ENCODE results near the gene ANKRD7. TPM values are rescaled to one million over a fixed set of nuclear protein-coding genes. Genes with fewer than 3 reads are reported as not detected.

ANKRD7 gene, protein sequence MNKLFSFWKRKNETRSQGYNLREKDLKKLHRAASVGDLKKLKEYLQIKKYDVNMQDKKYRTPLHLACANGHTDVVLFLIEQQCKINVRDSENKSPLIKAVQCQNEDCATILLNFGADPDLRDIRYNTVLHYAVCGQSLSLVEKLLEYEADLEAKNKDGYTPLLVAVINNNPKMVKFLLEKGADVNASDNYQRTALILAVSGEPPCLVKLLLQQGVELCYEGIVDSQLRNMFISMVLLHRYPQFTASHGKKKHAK
- total RNA-seq = 12.2 TPM

DNA sequence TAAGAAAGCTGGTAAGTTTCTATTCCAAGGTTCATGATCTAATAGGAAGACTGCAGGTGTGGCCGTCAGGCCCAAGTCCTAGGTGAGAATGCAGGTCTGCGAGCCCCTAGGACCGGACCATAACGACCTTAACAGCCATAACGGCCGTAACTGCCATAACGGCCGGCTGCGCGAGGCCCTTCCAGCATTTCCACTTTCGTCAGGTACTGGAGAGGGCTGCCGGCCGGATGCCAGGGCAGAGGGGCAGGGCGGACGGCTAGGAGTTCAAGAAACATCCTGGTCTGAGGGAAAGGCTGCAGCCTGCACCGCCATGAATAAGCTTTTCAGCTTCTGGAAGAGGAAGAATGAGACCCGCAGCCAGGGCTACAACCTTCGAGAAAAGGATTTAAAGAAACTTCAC lies at the start of gene ANKRD7:
Gene ANKRD7 (plus strand): TSS at position 184 of the 400 bp plus-strand sequence. CDS start 127 bp downstream, at position 311.
- no peak for FAIRE-seq
- no peak for DNase-seq (ENCODE audit: low spot score in 2 of 2)

DNA sequence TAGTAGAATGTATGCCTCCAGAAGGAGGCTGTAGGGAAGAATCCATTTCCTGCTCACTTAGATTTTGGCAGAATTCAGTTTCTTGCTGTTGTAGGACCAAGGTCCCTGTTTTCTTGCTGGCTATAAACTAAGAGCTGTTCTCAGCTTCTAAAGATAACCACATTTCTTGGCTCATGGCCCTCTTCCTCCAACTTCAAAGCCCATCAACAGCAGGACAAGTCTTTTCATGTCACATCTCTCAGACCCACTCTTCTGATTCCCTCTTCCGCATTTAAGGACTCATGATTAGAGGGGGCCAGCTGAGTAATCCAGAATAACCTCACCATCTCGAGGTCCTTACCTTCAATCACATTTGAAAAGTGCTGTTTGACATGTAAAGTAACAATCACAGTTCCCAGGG lies 48.8 kb upstream of the ANKRD7 start:
- no peak for FAIRE-seq
- DNase-seq (ENCODE audit: low spot score in 2 of 2) = no peak

DNA sequence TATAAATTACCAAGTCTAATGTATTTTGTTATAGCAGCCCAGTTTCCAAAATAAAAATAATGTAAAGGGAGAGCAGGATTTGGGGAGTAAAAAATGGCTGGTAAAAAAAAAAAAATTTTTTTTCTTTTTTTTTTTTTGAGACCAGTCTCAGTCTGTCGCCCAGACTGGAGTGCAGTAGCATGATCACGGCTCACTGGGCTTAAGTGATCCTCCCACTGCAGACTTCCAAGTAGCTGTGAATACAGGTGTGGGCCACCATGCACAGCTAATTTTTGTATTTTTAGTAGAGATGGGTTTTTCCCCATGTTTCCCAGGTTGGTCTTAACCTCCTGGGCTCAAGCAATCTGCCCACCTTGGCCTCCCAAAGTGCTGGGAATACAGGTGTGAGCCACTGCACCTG lies 45.3 kb upstream of the ANKRD7 start:
- FAIRE-seq = no peak
- no peak for DNase-seq (ENCODE audit: low spot score in 2 of 2)

DNA sequence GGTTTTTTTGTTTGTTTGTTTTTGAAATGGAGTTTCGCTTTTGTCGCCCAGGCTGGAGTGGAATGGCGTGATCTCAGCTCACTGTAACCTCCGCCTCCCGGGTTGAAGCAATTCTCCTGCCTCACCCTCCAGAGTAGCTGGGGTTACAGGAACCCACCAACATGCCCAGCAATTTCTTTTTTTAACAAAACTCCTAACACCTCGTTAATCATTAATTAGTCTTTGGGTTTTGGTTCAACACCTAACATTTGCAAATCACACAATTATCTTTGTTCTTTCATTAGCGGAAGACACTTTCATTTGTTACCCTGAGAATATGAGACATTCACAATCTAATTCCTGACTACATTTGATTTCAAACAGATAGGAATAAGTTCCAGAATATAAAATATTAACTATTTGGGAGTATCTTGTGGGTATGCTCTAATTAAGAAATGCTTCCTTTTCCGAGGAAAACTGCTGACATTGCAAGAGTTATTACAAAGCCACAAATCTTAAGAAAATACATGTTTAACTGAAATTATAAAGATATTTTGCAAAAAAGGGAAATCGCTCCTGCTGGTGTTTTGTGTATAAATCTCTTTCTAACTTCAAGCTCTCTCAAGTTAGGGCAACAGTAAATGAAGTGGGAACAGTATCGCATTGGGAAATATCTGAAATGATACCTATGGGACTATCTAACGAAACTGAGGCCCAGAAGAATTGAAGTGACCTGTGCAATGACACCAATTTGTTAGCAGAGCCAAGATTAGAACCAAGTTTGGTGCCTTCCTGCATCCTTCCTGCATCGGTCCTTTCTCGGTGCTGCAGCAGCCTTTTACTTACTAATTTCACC lies 41.7 kb upstream of the ANKRD7 start:
- no peak for DNase-seq (ENCODE audit: low spot score in 2 of 2)
- FAIRE-seq = no peak

DNA sequence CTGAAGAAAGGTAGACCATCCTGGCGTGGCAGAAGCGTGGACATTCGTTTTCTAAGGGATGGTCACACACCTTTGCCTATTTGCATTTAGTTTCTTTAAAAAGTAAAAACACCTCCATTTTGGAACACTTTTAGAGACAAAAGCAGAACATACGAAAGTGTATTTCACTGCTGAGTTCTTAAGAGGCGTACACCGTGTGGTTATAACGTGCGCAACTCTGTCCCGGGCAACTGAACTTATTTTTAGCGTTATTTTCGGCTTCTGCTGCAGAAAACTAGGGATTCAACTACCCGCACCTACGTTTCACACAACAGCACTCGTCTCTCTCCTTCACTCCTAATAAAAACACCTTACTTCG lies 41.1 kb upstream of the ANKRD7 start:
- DNase-seq (ENCODE audit: low spot score in 2 of 2) = peak in 1 of 2 donors; percentile 10
- FAIRE-seq = no peak

DNA sequence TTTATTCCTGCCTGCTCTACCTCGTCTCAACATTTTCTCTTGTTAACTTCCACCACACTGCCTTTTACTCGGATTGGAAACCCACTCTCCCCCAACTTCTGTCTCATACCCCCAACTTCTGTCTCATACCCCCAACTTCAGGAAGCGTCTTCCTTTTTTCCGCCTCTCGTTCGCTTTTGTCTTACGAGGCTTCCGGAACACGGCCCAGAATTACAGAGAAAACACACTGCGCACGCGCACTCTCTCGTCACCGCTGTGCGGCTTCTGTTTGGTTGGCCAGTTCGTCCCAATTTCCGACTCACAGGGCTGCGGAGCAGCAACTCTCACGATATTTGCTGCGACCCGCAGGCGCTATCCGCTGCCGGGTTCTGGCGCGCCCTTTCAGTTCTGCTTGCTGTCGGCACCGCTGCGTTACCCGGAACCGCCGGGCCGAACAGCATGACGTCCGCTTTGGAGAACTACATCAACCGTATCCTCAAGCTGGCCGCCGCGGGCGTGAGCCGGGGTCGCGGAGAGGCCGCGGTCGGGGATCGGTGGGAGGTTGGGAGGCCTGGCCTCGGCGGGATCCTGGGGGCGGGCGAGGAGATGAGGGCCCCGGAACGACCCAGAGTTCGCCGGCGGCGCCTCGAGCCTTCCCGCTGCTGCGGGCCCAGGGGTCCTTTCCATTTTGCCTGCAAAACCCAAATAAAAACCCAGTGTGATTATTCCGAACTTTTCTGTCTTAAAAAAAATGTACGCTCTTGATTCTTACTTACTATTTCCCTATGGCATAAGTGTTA lies 40.5 kb upstream of the ANKRD7 start, which contains the start of gene LSM8:
Gene LSM8 (plus strand): TSS at position 379 of the 779 bp plus-strand sequence. CDS start 60 bp downstream, at position 439.
- DNase-seq (ENCODE audit: low spot score in 2 of 2) (peak; percentile 86 to 88), FAIRE-seq (peak; percentile 26)

DNA sequence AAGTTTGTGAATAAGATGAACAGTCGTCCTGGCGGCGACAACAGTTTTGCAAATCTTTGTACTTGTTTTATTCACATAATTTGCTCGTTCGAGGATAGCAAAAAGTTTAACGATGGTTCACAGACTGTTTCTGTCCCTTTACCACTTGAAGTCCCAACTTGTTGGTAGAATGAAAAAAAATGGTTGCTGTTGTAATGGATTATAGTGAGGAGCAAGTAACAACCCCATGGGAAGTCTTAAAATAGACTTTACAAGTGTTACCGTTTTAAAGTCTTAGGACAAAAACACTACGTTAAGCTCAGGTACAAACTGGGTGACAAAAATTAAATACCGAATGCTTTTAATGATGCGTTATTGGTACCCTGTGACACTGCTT lies 40.0 kb upstream of the ANKRD7 start:
- FAIRE-seq (no peak), DNase-seq (ENCODE audit: low spot score in 2 of 2) (no peak)

DNA sequence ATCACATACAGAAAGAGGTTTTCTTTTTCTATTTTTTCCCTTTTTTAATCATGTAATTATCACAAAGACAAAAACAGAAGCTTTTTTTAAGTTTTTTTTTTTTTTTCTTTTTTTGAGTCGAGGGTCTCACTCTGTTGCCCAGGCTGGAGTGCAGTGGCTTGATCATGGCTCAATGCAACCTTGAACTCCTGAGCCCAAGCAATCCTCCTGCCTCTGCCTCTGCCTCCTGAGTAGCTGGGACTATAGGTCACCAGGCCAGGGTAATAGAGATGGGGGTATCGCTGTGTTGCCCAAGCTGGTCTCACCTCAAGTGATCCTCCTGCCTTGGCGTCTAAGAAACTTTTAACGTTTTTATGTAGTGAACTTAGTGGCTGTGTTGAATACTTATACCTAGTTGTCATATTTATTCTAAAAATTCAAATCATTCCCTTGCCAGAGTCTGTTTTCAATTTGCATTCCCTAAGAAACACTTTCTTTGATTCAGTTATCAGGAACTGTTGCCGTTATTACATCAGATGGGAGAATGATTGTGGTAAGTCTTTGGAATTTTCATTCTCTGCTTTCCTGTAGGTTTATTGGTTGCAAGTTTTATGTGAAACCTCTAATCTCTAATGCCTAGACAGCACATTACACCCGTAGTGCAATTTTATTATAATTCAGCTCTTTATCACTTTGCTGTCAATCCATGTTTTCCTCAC lies 39.2 kb upstream of the ANKRD7 start:
- DNase-seq (ENCODE audit: low spot score in 2 of 2) = no peak
- no peak for FAIRE-seq

DNA sequence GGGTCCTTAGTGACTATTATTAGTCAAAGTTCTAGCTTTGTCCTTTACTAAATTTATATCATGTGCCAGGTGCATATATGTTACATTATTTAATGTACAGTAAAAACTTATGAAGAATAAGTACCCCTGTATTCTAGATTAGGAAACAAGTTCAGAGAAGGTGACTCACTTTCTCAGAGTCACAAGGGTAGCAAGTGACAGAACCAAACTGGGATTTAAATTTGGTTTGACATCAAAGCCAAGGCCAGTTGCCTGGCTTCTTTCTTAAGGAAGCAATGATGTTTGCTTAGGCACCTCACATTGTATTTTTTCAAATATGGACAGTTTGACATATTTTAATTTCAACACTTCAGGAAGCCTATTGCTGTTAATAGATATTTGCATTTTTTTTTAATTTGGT lies 38.0 kb upstream of the ANKRD7 start:
- FAIRE-seq = no peak
- no peak for DNase-seq (ENCODE audit: low spot score in 2 of 2)

DNA sequence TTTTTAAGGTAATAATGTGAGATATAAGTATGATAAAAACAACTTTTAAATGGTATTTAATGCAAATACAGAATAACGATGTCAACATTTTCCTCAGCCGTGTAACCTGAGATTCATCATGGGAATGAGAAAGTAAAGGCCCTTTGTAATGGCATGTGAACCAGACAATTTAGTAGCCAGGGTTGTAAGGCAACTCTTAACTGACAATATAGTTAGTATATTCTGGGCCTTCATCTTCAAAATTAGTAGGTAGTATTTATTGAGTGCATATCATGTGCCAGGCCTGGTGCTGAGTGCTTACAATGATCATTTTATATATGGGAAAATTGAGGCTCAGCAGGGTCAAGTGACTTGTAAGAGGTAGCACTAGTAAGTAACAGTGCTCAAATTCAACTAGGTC lies 29.9 kb upstream of the ANKRD7 start:
- DNase-seq (ENCODE audit: low spot score in 2 of 2) = no peak
- FAIRE-seq = no peak

DNA sequence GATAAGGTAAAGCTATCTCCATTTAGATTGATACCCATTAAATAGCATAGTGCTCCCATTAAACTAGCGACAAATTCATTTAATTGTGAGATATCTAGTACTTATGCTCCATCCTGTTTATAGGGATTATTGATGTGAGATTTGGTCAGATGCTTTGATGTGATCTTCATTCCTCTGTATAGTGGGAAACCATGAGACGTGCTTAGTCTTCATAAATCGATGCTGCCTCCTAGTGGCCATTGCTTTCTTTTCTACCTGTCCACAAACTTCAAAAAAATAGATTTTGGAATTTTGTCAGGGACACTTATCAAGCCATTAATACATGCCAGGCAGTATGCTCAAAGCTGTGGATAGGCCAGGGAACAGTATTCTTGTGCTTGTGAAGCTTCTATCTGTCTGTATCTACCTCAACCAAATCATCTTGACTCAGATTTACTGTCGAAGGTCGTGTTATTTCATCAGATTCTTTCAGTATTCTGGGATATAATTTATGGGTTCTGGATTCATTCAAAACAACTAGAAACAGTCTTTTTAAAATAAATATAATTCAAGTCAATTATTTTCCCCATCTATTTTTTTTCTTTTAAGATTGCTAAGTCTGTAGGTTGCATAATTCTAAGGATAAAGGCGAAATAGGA lies 28.5 kb upstream of the ANKRD7 start:
- FAIRE-seq = no peak

DNA sequence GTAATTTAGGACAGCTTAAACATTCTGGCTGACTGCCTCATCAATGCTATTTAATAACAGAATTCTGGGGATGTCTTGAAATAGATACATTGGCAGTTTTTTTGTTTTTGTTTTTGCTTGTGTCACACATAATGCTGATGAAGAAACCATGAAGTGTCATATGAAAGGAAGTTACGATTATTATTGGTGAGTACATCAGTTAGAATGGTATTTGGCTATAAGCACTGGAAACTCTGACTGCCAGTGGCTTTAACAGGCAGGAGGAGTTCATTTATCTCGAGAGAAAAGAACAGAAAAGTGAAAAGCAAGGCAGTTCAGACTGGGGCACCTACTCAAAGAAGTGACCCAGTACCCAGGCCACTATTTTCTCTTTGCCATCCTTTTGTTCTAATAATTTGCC lies 22.4 kb upstream of the ANKRD7 start:
- no peak for DNase-seq (ENCODE audit: low spot score in 2 of 2)
- FAIRE-seq = no peak

More for the DNA sequence above, 28.5 kb upstream of the ANKRD7 start:
- DNase-seq (ENCODE audit: low spot score in 2 of 2) = peak in 1 of 2 donors; percentile 16

DNA sequence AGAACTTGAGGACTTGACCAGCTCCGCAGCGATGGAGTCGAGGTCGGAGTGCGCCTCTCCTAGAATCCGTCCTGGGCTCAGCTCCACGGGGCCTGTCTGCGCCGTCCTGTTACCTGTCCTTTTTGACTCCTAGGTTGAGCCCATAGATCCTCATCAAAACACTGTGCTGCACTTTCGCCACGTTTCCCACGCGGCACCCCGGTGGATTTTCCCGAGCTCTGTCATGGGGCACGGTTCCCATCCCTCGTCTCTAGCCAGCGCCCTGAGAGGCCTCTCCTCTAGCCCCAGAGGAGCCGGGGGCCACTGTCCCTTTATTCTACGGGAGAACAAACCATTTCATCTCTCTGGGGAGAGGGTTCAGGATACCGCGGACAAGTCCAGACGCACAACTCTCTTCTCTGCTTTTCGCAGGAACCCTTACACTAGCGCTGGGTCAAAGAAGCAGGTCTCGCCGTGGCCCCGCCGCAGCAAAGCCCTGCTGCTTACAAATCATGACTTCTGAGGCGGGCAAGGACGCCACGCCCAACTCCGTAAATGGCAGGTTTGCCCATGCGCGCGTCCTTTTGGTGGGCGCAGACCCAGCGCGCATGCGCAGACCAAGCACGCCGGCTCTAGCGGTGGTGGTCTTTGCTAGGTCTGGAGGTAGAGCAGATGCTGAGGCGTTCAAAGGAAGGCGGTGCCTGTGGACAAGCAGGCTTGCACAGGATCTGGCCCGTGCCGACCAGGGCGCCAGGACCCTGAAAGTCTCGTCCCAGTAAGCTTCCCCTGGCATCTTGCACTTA lies 10.3 kb upstream of the ANKRD7 start:
- FAIRE-seq (no peak), DNase-seq (ENCODE audit: low spot score in 2 of 2) (peak; percentile 23 to 70)

DNA sequence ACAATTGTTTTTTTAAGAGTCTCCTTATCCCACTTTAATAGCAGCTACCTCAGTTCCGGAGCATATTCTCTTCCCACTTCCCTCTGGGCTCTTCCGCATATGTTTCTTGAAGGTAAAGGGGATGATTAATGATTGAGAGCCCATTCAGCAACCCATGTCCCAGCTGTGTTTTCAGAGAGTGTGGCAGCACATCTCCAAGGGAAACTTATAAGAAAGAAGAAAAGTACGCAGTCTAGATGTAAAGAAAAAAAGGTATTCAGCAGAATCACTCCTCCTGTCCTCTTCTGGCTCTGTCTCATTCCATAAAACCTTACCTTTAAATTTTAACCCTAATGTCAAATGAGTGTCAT lies 9.7 kb upstream of the ANKRD7 start:
- DNase-seq (ENCODE audit: low spot score in 2 of 2) (no peak), FAIRE-seq (no peak)

DNA sequence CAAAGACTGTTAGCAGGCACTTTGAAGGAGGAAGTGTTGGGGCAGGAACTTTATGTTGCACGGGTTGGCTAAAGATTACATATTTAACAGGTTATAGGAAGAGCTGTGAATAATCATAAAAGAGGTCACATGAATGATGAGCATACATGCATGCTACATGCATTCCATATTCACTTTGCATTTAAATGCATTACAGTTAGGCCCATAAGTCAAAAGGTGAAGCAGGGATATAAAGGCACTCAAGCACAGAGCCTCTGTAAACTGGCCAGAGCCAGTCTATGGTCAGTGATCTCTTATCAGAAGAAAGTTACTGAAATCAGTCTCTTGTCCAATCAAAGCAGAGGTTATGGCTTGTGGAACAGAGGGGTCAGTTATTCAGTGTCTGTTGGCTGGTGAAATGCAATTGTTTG lies 7.3 kb upstream of the ANKRD7 start:
- FAIRE-seq = no peak
- no peak for DNase-seq (ENCODE audit: low spot score in 2 of 2)

DNA sequence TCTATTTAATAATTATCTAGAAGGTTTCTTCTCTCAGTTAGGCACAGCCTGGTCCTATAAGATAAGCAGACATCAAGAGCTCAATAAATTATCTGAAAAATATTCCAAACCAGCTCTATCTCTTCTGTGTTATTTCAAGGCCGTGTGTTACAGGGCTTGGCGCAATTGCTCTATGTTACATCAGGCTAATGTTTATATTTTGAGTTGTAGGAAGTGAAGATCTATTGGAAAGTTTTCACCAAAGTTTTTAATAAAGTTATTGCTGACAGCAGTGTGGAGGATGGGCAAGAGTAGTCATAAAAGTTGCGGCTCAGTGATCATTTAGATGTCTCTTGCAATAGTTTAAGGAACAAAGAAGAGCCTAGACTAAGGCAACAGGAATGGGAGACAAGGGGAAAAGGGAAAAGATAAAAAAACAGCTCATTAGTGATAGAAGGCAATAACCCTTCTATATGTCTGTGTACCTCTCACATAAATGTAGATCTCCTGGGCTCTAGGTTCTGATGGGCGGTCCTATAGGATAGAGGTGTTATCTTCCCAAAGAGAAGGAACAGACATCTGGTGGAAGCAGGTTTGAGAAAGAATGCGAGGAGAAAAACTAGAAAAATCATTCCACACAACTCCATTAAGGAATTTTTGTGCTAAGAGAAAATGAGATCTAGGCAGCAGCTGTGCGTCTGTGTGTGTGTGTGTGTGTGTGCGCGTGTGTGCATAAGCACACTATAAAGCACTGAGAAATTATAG lies 5.9 kb upstream of the ANKRD7 start:
- FAIRE-seq = no peak

DNA sequence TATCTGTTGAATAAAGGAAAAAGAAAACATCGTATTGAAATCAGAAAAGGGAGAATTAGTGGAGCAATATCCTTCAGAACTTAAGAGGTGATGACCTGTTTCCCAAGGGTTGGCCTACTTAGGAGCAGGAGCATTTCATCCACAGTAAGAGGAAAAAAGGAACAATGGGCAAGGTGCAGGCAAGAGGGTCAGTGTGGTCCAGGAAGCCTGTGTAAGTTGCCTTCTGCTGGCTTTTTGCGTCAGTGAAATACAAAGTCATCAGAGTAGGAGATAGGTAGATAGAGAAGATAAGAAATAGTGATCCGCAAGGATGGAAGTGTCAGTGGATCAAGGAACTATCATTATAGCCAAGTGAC lies 5.4 kb upstream of the ANKRD7 start:
- DNase-seq (ENCODE audit: low spot score in 2 of 2) = no peak
- FAIRE-seq = no peak

More for the DNA sequence above, 5.9 kb upstream of the ANKRD7 start:
- no peak for DNase-seq (ENCODE audit: low spot score in 2 of 2)

DNA sequence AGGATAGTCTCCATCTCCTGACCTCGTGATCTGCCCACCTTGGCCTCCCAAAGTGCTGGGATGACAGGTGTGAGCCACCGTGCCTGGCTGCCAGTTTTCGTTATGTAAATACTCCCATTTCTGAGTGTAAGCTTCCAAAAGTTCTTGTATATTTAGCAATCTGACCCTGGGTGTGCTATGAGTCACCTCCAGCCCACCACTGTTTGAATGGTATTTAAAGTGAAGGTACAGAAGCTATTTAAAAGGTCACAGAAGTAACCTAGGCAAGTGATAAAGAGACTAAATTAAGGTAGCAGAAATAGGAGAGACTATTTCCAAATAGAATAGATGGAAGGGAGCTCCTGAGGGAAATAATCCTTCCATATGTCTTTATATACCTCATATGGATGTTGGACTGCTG lies 3.9 kb upstream of the ANKRD7 start:
- FAIRE-seq (no peak), DNase-seq (ENCODE audit: low spot score in 2 of 2) (no peak)

DNA sequence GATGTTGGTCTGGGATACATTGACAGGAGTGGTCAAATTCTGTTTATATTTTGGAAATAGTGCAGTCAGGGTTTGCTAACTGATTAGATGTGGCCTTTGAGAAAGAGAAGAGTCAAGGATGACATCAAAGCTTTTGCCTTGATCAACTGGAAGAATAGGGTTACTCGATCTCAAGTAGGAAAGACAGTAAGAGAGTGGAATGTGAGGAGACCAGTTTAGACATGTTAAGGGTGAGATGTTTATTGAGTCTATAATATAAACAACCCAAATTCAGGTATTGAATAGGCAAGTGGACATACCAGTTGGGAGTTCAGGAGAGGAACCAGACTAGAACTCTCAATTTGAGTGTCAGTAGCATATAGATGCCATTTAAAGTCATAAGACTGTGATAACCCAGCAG lies 1.9 kb upstream of the ANKRD7 start:
- FAIRE-seq (no peak), DNase-seq (ENCODE audit: low spot score in 2 of 2) (no peak)

Data from frontal cortex (tissue), 4 donors.